Nephron (organoid): ENCODE measurements around the gene OR8D2.

Experiments used
- H3K27ac Mint-ChIP-seq, 3 experiments: 2 replicates each; pipeline ENCODE4 v1.8.0; 2020; ENCODE audit warnings: mixed read lengths in 3 of 3, mild to moderate bottlenecking in 2 of 3, moderate library complexity in 1 of 3
- H3K27me3 Mint-ChIP-seq: 2 replicates; pipeline ENCODE4 v1.8.0; 2021; ENCODE audit warnings: low read depth, mild to moderate bottlenecking, moderate library complexity, mixed read lengths
- H3K36me3 Mint-ChIP-seq: 2 replicates; pipeline ENCODE4 v1.8.0; 2020; ENCODE audit warnings: low read depth, mixed read lengths
- H3K4me1 Mint-ChIP-seq: 2 replicates; pipeline ENCODE4 v1.8.0; 2020; ENCODE audit warnings: mixed read lengths
- H3K4me3 Mint-ChIP-seq, 3 experiments: 2 replicates each; pipeline ENCODE4 v1.8.0; 2020; ENCODE audit warnings: mild to moderate bottlenecking in 3 of 3, mixed read lengths in 3 of 3, moderate library complexity in 2 of 3
- H3K9me3 Mint-ChIP-seq: 2 replicates; pipeline ENCODE4 v1.8.0; 2020; ENCODE audit warnings: mixed read lengths
- TF ChIP-seq, protein P1 (sequence below), 3 experiments: fragments of 200-600 bp; sonication (generic); IDR thresholded peaks; one replicate each; pipeline ENCODE4 v1.5.0; 2021; ENCODE audit warnings: antibody characterized with exemption in 3 of 3; ENCODE audit not compliant: unreplicated experiment in 3 of 3

OR8D2 gene

DNA sequence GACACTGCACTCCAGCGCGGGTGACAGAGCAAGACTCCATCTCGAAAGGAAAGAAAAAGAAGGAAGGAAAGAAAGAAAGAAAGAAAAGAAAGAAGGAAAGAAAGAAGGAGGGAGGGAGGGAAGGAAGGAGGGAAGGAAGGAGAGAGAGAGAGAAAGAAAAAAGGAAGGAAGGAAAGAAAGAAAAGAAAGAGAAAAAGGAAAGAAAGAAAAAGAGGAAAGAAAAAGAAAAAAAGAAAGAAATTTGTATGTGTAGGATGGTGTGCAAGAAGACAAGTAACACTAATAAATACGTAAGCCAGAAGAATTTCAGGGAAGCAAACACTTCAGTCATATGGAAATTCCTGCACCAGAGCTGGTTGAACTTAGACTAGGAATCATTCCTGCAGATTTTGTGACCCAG, 6.9 kb downstream of the OR8D2 start:
- Mint-ChIP-seq H3K36me3 (no peaks in the 10 kb centered on the region), H3K4me1 (no peaks in the 10 kb centered on the region), H3K9me3 (no peaks in the 10 kb centered on the region), H3K27ac (no peak overlapping the region), H3K4me3 (no peak overlapping the region), H3K27me3 (peaks cover 17% of the 10 kb centered on the region)
- TF ChIP-seq, protein P1, sequence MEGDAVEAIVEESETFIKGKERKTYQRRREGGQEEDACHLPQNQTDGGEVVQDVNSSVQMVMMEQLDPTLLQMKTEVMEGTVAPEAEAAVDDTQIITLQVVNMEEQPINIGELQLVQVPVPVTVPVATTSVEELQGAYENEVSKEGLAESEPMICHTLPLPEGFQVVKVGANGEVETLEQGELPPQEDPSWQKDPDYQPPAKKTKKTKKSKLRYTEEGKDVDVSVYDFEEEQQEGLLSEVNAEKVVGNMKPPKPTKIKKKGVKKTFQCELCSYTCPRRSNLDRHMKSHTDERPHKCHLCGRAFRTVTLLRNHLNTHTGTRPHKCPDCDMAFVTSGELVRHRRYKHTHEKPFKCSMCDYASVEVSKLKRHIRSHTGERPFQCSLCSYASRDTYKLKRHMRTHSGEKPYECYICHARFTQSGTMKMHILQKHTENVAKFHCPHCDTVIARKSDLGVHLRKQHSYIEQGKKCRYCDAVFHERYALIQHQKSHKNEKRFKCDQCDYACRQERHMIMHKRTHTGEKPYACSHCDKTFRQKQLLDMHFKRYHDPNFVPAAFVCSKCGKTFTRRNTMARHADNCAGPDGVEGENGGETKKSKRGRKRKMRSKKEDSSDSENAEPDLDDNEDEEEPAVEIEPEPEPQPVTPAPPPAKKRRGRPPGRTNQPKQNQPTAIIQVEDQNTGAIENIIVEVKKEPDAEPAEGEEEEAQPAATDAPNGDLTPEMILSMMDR (IDR thresholded peaks at IDR 0.05; ENCODE audit: unreplicated experiment in 3 of 3), result no peak

DNA sequence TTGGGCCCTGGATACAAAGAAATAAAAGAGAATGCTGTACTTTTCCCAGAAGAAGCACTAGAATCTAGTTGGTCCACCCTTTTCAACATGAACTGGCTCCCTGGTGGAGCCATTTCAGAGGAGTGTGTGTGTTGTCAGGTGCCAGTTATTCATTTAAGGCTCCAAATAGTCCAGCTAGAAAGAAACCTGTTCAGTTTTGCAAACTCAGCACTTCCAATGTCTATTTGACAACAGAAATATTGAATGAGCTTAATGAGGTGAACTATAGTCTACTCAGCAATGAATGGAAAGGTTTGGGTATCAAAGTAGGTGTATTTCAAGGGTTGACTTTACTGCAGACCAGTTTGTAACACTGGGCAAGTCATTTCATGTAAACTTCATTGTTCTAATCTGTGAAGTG, 8.3 kb downstream of the OR8D2 start:
- Mint-ChIP-seq H3K27ac (no peak overlapping the region), H3K36me3 (no peaks in the 10 kb centered on the region), H3K27me3 (peaks cover 12% of the 10 kb centered on the region), H3K9me3 (no peaks in the 10 kb centered on the region), H3K4me1 (no peaks in the 10 kb centered on the region), H3K4me3 (no peak overlapping the region)
- TF ChIP-seq, protein P1 (IDR thresholded peaks at IDR 0.05; ENCODE audit: unreplicated experiment in 3 of 3), result no peak

DNA sequence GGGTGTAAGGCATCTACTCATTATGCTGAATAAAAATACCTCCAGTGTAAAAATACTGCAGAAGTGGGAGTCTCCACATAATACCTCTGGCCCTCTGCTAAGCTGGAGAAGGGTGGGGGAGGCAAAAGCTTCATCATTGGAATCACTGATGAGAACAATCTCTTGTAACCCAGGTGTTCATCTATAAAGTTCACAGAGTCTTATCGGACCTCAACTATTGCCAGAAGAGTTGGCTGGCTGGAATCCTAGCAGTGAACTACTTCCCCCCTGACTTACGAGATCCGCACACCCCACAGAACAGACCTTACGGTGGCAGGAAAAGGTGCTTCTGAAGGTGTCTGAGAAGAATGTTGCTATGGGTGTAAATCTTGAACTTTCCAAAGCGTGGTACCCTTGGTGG, 8.7 kb downstream of the OR8D2 start:
- Mint-ChIP-seq H3K9me3 (no peaks in the 10 kb centered on the region), H3K36me3 (no peaks in the 10 kb centered on the region), H3K27ac (no peak overlapping the region), H3K4me1 (no peaks in the 10 kb centered on the region), H3K4me3 (no peak overlapping the region), H3K27me3 (peaks cover 8% of the 10 kb centered on the region)
- TF ChIP-seq, protein P1 (IDR thresholded peaks at IDR 0.05; ENCODE audit: unreplicated experiment in 3 of 3), result no peak

DNA sequence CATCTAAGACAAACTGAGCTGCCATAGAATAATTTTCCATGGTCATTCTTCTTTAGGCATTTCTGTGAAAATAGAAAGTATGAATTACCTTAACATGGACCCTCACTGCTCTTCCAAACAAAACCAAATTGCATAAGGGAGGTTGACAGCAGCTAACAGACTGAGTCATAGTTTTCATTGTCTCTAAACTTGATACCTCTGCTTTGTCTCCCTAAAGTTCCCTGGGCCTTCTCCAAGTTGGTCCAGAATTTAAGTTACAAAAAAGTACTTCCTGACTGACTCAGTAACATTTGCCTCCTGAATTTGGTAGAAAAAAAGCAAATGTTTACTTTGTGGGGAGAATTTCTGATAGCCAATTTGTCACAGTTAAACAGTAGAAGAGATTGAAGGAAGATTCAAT, 9.3 kb downstream of the OR8D2 start:
- Mint-ChIP-seq H3K27me3 (peaks cover 8% of the 10 kb centered on the region), H3K36me3 (no peaks in the 10 kb centered on the region), H3K4me3 (no peak overlapping the region), H3K4me1 (no peaks in the 10 kb centered on the region), H3K9me3 (no peaks in the 10 kb centered on the region), H3K27ac (no peak overlapping the region)
- TF ChIP-seq, protein P1 (IDR thresholded peaks at IDR 0.05; ENCODE audit: unreplicated experiment in 3 of 3), result no peak

DNA sequence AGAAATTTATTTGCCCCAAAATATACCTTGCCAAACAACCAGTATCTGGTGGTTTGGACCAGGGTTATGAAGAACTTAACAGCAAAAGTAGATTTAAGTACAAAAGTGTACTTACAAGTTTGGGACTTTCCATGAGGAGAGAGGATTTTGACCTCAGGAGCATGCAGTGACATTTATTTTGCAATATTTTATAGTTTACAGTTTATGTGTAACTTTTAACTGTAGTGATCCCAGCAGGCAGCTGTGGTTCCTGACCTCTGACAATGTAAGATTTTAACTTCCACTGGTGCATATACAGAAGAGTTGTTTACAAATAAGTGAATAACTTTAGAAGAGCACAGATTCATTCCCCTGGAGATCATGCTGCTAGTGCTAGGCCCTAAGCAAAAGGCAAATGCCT, 12.9 kb downstream of the OR8D2 start:
- Mint-ChIP-seq H3K9me3 (no peaks in the 10 kb centered on the region), H3K36me3 (no peaks in the 10 kb centered on the region), H3K4me1 (no peaks in the 10 kb centered on the region), H3K27me3 (peaks cover 8% of the 10 kb centered on the region), H3K27ac (no peak overlapping the region), H3K4me3 (no peak overlapping the region)
- TF ChIP-seq, protein P1 (IDR thresholded peaks at IDR 0.05; ENCODE audit: unreplicated experiment in 3 of 3), result no peak

DNA sequence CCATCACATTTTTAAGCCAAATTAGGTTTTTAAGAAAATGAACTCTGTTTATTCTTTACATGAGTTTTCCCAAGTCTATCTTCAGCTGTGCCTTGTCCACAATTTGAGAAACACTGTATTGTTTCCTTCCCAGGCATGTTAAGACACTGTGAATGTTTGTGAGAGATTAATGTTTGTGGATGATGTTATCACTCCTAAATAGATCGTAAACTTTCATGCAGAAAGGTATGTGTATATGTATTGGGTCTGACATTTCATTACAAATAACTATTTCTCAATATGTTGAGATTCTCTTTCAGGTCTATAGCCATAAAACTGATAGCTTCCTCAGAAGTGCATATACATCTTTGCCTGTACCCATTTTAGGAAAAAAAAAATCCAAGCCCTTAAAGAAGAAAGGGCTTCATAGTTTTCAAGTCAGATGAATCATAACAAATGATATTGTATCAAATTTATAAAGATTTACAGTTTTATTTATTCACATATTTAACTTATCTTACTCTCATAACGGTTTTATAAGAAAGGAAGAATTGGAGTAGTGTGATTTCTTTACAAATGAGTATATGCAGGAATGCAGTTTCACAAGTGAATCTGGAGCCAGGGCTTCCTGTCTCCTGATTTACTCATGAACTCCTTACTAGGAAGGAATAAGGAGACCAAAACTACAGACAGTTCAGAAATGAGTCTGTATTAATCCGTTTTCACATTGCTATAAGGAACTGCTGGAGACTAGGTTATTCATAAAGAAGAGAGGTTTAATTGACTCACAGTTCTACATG, 17.5 kb downstream of the OR8D2 start:
- H3K27me3 Mint-ChIP-seq, result no peaks in the 10 kb centered on the region
- no peak overlapping the region for H3K4me3 Mint-ChIP-seq
- TF ChIP-seq, protein P1 (IDR thresholded peaks at IDR 0.05; ENCODE audit: unreplicated experiment in 3 of 3), result no peak
- no peaks in the 10 kb centered on the region for H3K36me3 Mint-ChIP-seq
- no peak overlapping the region for H3K27ac Mint-ChIP-seq
- no peaks in the 10 kb centered on the region for H3K9me3 Mint-ChIP-seq
- no peaks in the 10 kb centered on the region for H3K4me1 Mint-ChIP-seq
